PC-9 (cell line): ENCODE data around the gene MGRN1. TPM values are rescaled to one million over a fixed set of nuclear protein-coding genes. Genes with fewer than 3 reads are reported as not detected.

Source experiments
- BruUV-seq: library from RNA; stranded (reverse); fragments of 400-500 nt; replicated peaks from 2 replicates; lab custom pipeline; 2021; lab: Mats Ljungman, UMichigan
- CTCF ChIA-PET: fragments of 300-600 bp; sonication (Branson Sonifier 250); formaldehyde crosslinking; loops from one replicate; lab custom pipeline; 2022; ENCODE audit warnings: antibody characterized with exemption; lab: Charles Lee
- POLR2A ChIA-PET: fragments of 300-600 bp; sonication (Branson Sonifier 250); formaldehyde crosslinking; loops from one replicate; lab custom pipeline; 2022; ENCODE audit warnings: antibody characterized with exemption; ENCODE audit not compliant: unreplicated experiment; lab: Charles Lee
- DNase-seq, 2 experiments: peaks; one replicate each; pipeline versions ENCODE4 v3.0.0 to v3.0.0-alpha.2; 2015 to 2022; ENCODE audit warnings: mixed read lengths in 1 of 2
- H2AFZ ChIP-seq: fragments of 200-600 bp; sonication (generic); 2 replicates; pipeline ENCODE4 v1.8.1; 2017; ENCODE audit warnings: antibody characterized with exemption
- H3F3A ChIP-seq: fragments of 200-600 bp; sonication (generic); 2 replicates; pipeline ENCODE4 v1.8.1; 2017; ENCODE audit warnings: antibody characterized with exemption, mild to moderate bottlenecking, low read depth; ENCODE audit not compliant: insufficient read depth
- H3K27ac ChIP-seq: fragments of 200-600 bp; sonication (generic); 2 replicates; pipeline ENCODE4 v1.6.1; 2016; ENCODE audit warnings: mixed run types
- H3K27me3 ChIP-seq: fragments of 200-600 bp; sonication (generic); 2 replicates; pipeline ENCODE4 v1.6.1; 2016; ENCODE audit warnings: low read depth, mixed run types; ENCODE audit not compliant: insufficient read depth
- H3K36me3 ChIP-seq: fragments of 200-600 bp; sonication (generic); 2 replicates; pipeline ENCODE4 v1.6.1; 2016; ENCODE audit warnings: low read depth, mixed run types
- H3K4me1 ChIP-seq: fragments of 200-600 bp; sonication (generic); replicated peaks from 2 replicates; pipeline ENCODE4 v1.6.1; 2016; ENCODE audit warnings: mixed run types; ENCODE audit not compliant: insufficient read depth
- H3K4me2 ChIP-seq: fragments of 200-600 bp; sonication (generic); 2 replicates; pipeline ENCODE4 v1.6.1; 2017; ENCODE audit warnings: mixed run types
- H3K4me3 ChIP-seq: fragments of 200-600 bp; sonication (generic); 2 replicates; pipeline ENCODE4 v1.6.1; 2016; ENCODE audit warnings: mixed run types
- H3K79me2 ChIP-seq: fragments of 200-600 bp; sonication (generic); 2 replicates; pipeline ENCODE4 v1.6.1; 2017; ENCODE audit warnings: low read depth, mixed run types
- H3K9me2 ChIP-seq: fragments of 200-600 bp; sonication (generic); 2 replicates; pipeline ENCODE4 v1.8.1; 2017; ENCODE audit warnings: mild to moderate bottlenecking; ENCODE audit not compliant: insufficient read depth
- H3K9me3 ChIP-seq: fragments of 200-600 bp; sonication (generic); 2 replicates; pipeline ENCODE4 v1.8.1; 2016; ENCODE audit warnings: low read depth; ENCODE audit not compliant: insufficient read depth
- H4K20me1 ChIP-seq: fragments of 200-600 bp; sonication (generic); 2 replicates; pipeline ENCODE4 v1.8.1; 2017; ENCODE audit not compliant: insufficient read depth
- CTCF ChIP-seq: fragments of 200-600 bp; sonication (generic); conservative IDR thresholded peaks from 2 replicates; pipeline ENCODE4 v1.6.1; 2017; ENCODE audit warnings: mixed run types, antibody characterized with exemption, mild to moderate bottlenecking, moderate library complexity
- EZH2 ChIP-seq: fragments of 200-600 bp; sonication (generic); IDR thresholded peaks from 2 replicates; pipeline ENCODE4 v1.8.0; 2017; ENCODE audit warnings: antibody characterized with exemption, low read depth
- intact Hi-C: fragments of 100-400 bp; cut with micrococcal nuclease; formaldehyde crosslinking; loops from one replicate; pipeline ENCODE4 v1.10.0; 2022; ENCODE audit not compliant: unreplicated experiment
- total RNA-seq: library from RNA; stranded (reverse); gene quantifications from 2 replicates; pipeline ENCODE4 v1.2.3, GENCODE V29; 2021

The MGRN1 gene
- total RNA-seq, 1 experiment from 2014 or later: 70.4 TPM

GRCh38 chr16:4714996-4715395 lies 90.4 kb downstream of the MGRN1 start:
- Histone ChIP-seq H3K9me3 (no peaks in the 10 kb centered on the region), H2AFZ (no peak overlapping the region), H3K9me2 (no peaks in the 10 kb centered on the region), H3K27me3 (no peaks in the 10 kb centered on the region), H3K4me2 (no peak overlapping the region), H3K36me3 (0 out of 2 replicates have a peak, but pooled peaks cover 8% of the 10 kb centered on the region), H3K79me2 (no peaks in the 10 kb centered on the region), H3K4me1 (no peaks in the 10 kb centered on the region), H3K4me3 (no peak overlapping the region), H3F3A (no peaks in the 10 kb centered on the region), H4K20me1 (no peaks in the 10 kb centered on the region), H3K27ac (no peak overlapping the region)
- intact Hi-C loops: no loop called here
- ChIA-PET POLR2A (no interaction called here), CTCF (no interaction called here)
- no TSS peak for BruUV-seq
- no peak for TF ChIP-seq EZH2
- no peak for TF ChIP-seq CTCF
- no peak for DNase-seq

GRCh38 chr16:4718466-4718865 lies 93.8 kb downstream of the MGRN1 start:
- no peaks in the 10 kb centered on the region for H4K20me1 ChIP-seq
- no peak for DNase-seq
- no peaks in the 10 kb centered on the region for H3K79me2 ChIP-seq
- no peak for TF ChIP-seq EZH2
- TF ChIP-seq CTCF: no peak
- no peak overlapping the region for H2AFZ ChIP-seq
- no peaks in the 10 kb centered on the region for H3K4me1 ChIP-seq
- POLR2A ChIA-PET: no interaction called here
- intact Hi-C loops: no loop called here
- no peaks in the 10 kb centered on the region for H3K9me2 ChIP-seq
- peaks cover 3% of the 10 kb centered on the region; the same call in 1 of the 2 replicates for H3F3A ChIP-seq
- no peaks in the 10 kb centered on the region for H3K27me3 ChIP-seq
- H3K27ac ChIP-seq: no peak overlapping the region
- CTCF ChIA-PET: no interaction called here
- no TSS peak for BruUV-seq
- H3K9me3 ChIP-seq: no peaks in the 10 kb centered on the region
- H3K4me2 ChIP-seq: no peak overlapping the region
- H3K36me3 ChIP-seq: 0 out of 2 replicates have a peak, but pooled peaks cover 3% of the 10 kb centered on the region
- no peak overlapping the region for H3K4me3 ChIP-seq

- no TSS peak for BruUV-seq
- intact Hi-C loops: no loop called here
These were observed 98.6 kb downstream of the MGRN1 start for GRCh38 chr16:4723071-4723767.

More at GRCh38 chr16:4723071-4723767, 98.6 kb downstream of the MGRN1 start:
- H3K27me3 ChIP-seq: no peaks in the 10 kb centered on the region
- H2AFZ ChIP-seq: no peak overlapping the region
- no peaks in the 10 kb centered on the region for H3K9me2 ChIP-seq
- peaks cover 8% of the 10 kb centered on the region for H3K36me3 ChIP-seq
- H3F3A ChIP-seq: peaks cover 4% of the 10 kb centered on the region; the same call in 1 of the 2 replicates
- no peaks in the 10 kb centered on the region for H3K79me2 ChIP-seq
- no peak for DNase-seq
- H3K4me2 ChIP-seq: no peak overlapping the region
- H4K20me1 ChIP-seq: no peaks in the 10 kb centered on the region
- ChIA-PET CTCF (no interaction called here), POLR2A (interaction anchor here (0.7 kb wide), 1 partner anchor 233 kb away, joined by 3 read pairs; no protein-coding TSS in a partner anchor)
- H3K9me3 ChIP-seq: no peaks in the 10 kb centered on the region
- H3K27ac ChIP-seq: no peak overlapping the region
- no peaks in the 10 kb centered on the region for H3K4me1 ChIP-seq
- TF ChIP-seq EZH2 (no peak), CTCF (no peak)
- no peak overlapping the region for H3K4me3 ChIP-seq
